ENCODE results near the gene RDH12. TPM values are rescaled to one million over a fixed set of nuclear protein-coding genes. Genes with fewer than 3 reads are reported as not detected.
A peak's percentile ranks its signal among the peaks of the same experiment; 100 is the strongest.

The RDH12 gene
- total and polyA plus RNA-seq, 9 of the 15 experiments (the other 6 are each of a cell fraction or from before 2014, with no cell fraction given): 0.03 to 0.29 (median 0.07) TPM; not detected in 2

GRCh38 chr14:67710209-67710608 lies 8.5 kb downstream of the RDH12 start:
- Histone ChIP-seq H3K79me2 (ENCODE audit: control insufficient read depth, insufficient read depth, low read length) (no peaks in the 10 kb centered on the region), H3K4me2 (ENCODE audit: insufficient read depth, low read length) (no peak overlapping the region)
- no peak for ATAC-seq

More at GRCh38 chr14:67710209-67710608, 8.5 kb downstream of the RDH12 start:
- intact Hi-C loops (cut with micrococcal nuclease) (no loop called here), in situ Hi-C loops (cut with MboI) (no loop called here)
- no peaks in the 10 kb centered on the region for H4K20me1 ChIP-seq (replicated peaks; ENCODE audit: control insufficient read depth, insufficient read depth, low read length)
- no peak overlapping the region for H3K27ac ChIP-seq (ENCODE audit: extremely low read depth, low read depth, low read length)
- TF ChIP-seq, protein P1, sequence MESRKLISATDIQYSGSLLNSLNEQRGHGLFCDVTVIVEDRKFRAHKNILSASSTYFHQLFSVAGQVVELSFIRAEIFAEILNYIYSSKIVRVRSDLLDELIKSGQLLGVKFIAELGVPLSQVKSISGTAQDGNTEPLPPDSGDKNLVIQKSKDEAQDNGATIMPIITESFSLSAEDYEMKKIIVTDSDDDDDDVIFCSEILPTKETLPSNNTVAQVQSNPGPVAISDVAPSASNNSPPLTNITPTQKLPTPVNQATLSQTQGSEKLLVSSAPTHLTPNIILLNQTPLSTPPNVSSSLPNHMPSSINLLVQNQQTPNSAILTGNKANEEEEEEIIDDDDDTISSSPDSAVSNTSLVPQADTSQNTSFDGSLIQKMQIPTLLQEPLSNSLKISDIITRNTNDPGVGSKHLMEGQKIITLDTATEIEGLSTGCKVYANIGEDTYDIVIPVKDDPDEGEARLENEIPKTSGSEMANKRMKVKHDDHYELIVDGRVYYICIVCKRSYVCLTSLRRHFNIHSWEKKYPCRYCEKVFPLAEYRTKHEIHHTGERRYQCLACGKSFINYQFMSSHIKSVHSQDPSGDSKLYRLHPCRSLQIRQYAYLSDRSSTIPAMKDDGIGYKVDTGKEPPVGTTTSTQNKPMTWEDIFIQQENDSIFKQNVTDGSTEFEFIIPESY (CRISPR knock-in tag; IDR thresholded peaks at IDR 0.05): 0 out of 2 replicates have a peak, but pooled peaks have one; percentile 18
- TF ChIP-seq LCOR (CRISPR knock-in tag; IDR thresholded peaks at IDR 0.05) (no peak), ARHGAP35 (IDR thresholded peaks at IDR 0.05; ENCODE audit: partially characterized antibody) (no peak), ZFP36 (IDR thresholded peaks at IDR 0.05; ENCODE audit: low read depth, low read length, partially characterized antibody) (peak; percentile 84)
- no peaks in the 10 kb centered on the region for H3K9me1 ChIP-seq (ENCODE audit: control insufficient read depth, insufficient read depth, low read length)
- POLR2A ChIA-PET: no interaction called here
- no peak overlapping the region for H3K9ac ChIP-seq (ENCODE audit: insufficient read depth in 1 of 2, low read depth in 2 of 2, low read length in 2 of 2)
- H3K36me3 ChIP-seq (ENCODE audit: control insufficient read depth, insufficient read depth, low read length): no peaks in the 10 kb centered on the region
- no peaks in the 10 kb centered on the region for H3K27me3 ChIP-seq (ENCODE audit: control insufficient read depth in 2 of 2, insufficient read depth in 2 of 2, low read length in 2 of 2)
- no peak for FAIRE-seq
- peaks cover under 1% of the 10 kb centered on the region in 2 experiments; a peak in 3 of 5 replicates for H3K4me1 ChIP-seq (replicated peaks in 1 of 2; ENCODE audit: control insufficient read depth in 2 of 2, insufficient read depth in 2 of 2, low read length in 2 of 2)
- H2AFZ ChIP-seq (ENCODE audit: low read depth, low read length): 0 out of 2 replicates have a peak overlapping the region, but pooled peaks have one; percentile 45
- peak in 1 of 4 experiments; percentile 35 for DNase-seq (ENCODE audit: extremely low read depth in 1 of 4, low spot score in 3 of 4)
- no TSS peak for BruUV-seq (replicated peaks)
- no peaks in the 10 kb centered on the region for H3K9me3 ChIP-seq (replicated peaks; ENCODE audit: control insufficient read depth, insufficient read depth, low read depth, low read length)
- H3K4me3 ChIP-seq: no peak overlapping the region
- CTCF ChIA-PET (ENCODE audit: low intra/inter-chr PET ratio): no interaction called here
- 57% methylated on average over 2 of the region's 2 CpGs for WGBS (ENCODE audit: insufficient coverage, low coverage, missing lambda C conversion rate)

Measured in K562 (cell line).